HCEC 1CT (cell line): ENCODE data around the gene GRIN2D.

Experiments
- DNase-seq: peaks from one replicate; pipeline ENCODE4 v3.0.0-alpha.2; 2017

Gene GRIN2D

DNA sequence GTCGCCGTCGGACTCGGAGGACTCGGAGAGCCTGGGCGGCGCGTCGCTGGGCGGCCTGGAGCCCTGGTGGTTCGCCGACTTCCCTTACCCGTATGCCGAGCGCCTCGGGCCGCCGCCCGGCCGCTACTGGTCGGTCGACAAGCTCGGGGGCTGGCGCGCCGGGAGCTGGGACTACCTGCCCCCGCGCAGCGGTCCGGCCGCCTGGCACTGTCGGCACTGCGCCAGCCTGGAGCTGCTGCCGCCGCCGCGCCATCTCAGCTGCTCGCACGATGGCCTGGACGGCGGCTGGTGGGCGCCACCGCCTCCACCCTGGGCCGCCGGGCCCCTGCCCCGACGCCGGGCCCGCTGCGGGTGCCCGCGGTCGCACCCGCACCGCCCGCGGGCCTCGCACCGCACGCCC is 49.8 kb downstream of the GRIN2D start:
- DNase-seq: no peak
